PFSK-1 (cell line): Measurements from ENCODE around the gene METTL2B.

Experiments used
- FOXP2 ChIP-seq: optimal IDR thresholded peaks from 2 replicates; pipeline ENCODE3; 2011; ENCODE audit warnings: borderline replicate concordance, control low read depth, inconsistent platforms; ENCODE audit not compliant: insufficient read depth; ENCODE audit errors: extremely low read length, extremely low read depth
- POLR2AphosphoS5 ChIP-seq: IDR thresholded peaks from 2 replicates; pipeline ENCODE4 v1.6.1; 2012; ENCODE audit warnings: low read depth, mild to moderate bottlenecking, control low read depth, low read length, moderate library complexity
- SIN3A ChIP-seq: IDR thresholded peaks from 2 replicates; pipeline ENCODE4 v1.6.1; 2012; ENCODE audit warnings: mild to moderate bottlenecking, low read length, moderate library complexity, borderline replicate concordance; ENCODE audit not compliant: insufficient read depth
- TAF1 ChIP-seq: IDR thresholded peaks from 2 replicates; pipeline ENCODE4 v1.6.1; 2012; ENCODE audit warnings: low read length, control low read depth, borderline replicate concordance; ENCODE audit not compliant: insufficient read depth
- TF ChIP-seq, protein P1 (sequence below), 2 experiments: IDR thresholded peaks; 2 replicates each; pipeline versions ENCODE4 v1.6.1 to v1.8.0; 2011 to 2012; ENCODE audit warnings: low read depth in 2 of 2, low read length in 2 of 2, control low read depth in 1 of 2, inconsistent platforms in 1 of 2, mild to moderate bottlenecking in 1 of 2, moderate library complexity in 1 of 2; ENCODE audit not compliant: insufficient read depth in 1 of 2

METTL2B gene

GRCh38 chr7:128434413-128435326 lies 41.9 kb upstream of the METTL2B start:
- TF ChIP-seq, protein P1, sequence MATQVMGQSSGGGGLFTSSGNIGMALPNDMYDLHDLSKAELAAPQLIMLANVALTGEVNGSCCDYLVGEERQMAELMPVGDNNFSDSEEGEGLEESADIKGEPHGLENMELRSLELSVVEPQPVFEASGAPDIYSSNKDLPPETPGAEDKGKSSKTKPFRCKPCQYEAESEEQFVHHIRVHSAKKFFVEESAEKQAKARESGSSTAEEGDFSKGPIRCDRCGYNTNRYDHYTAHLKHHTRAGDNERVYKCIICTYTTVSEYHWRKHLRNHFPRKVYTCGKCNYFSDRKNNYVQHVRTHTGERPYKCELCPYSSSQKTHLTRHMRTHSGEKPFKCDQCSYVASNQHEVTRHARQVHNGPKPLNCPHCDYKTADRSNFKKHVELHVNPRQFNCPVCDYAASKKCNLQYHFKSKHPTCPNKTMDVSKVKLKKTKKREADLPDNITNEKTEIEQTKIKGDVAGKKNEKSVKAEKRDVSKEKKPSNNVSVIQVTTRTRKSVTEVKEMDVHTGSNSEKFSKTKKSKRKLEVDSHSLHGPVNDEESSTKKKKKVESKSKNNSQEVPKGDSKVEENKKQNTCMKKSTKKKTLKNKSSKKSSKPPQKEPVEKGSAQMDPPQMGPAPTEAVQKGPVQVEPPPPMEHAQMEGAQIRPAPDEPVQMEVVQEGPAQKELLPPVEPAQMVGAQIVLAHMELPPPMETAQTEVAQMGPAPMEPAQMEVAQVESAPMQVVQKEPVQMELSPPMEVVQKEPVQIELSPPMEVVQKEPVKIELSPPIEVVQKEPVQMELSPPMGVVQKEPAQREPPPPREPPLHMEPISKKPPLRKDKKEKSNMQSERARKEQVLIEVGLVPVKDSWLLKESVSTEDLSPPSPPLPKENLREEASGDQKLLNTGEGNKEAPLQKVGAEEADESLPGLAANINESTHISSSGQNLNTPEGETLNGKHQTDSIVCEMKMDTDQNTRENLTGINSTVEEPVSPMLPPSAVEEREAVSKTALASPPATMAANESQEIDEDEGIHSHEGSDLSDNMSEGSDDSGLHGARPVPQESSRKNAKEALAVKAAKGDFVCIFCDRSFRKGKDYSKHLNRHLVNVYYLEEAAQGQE (IDR thresholded peaks at IDR 0.05; ENCODE audit: insufficient read depth in 1 of 2, low read depth in 2 of 2, low read length in 2 of 2), result no peak
- no peak for TF ChIP-seq POLR2AphosphoS5
- TF ChIP-seq FOXP2, result no peak
- no peak for TF ChIP-seq SIN3A
- TF ChIP-seq TAF1, result no peak

- TF ChIP-seq SIN3A, result no peak
- TF ChIP-seq FOXP2, result no peak
- TF ChIP-seq, protein P1 (IDR thresholded peaks at IDR 0.05; ENCODE audit: insufficient read depth in 1 of 2, low read depth in 2 of 2, low read length in 2 of 2), result no peak
- TF ChIP-seq POLR2AphosphoS5, result no peak
- TF ChIP-seq TAF1, result no peak
Observed at GRCh38 chr7:128435327-128435686, 41.2 kb upstream of the METTL2B start.

DNA sequence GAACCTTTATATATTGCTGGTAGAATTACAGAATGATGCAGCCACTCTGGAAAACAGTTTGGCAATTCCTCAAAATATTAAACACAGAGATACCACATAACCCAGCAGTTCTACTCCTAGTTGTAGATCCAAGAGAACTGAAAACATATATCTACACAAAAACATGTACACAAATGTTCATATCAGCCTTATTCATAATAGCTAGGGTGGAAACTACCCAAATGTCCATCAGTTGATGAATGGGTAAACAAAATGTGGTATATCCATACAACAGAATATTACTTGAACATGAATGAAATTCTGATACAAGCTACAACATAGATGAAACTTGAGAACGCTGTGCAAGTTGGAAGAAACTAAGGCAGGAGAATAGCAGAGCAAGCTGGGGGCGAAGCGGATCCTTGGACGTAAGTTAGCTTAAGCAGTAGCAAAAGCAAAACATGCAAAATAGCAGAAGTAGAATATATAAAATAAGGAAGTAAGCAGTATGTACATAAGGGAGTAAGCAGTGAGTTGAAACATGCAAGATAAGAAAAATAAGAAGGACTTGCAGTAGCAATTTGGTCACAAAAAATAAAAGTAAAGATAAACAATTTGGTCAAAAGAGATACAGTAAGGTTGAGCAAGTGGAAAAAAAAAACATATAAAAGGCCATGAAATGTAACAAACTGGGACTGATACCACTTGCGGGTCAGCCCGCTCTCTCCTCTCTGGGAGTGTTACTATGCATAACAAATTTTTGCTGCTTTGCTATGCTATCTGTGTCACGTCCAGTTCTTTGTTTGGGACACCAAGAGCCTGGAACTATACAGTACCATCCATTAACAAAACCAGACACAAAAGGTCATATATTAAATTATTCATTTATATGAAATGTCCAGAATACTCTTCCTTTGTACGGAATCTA lies 38.9 kb upstream of the METTL2B start:
- no peak for TF ChIP-seq SIN3A
- TF ChIP-seq, protein P1 (IDR thresholded peaks at IDR 0.05; ENCODE audit: insufficient read depth in 1 of 2, low read depth in 2 of 2, low read length in 2 of 2), result no peak
- TF ChIP-seq POLR2AphosphoS5, result no peak
- TF ChIP-seq TAF1, result no peak
- no peak for TF ChIP-seq FOXP2

- TF ChIP-seq, protein P1 (IDR thresholded peaks at IDR 0.05; ENCODE audit: insufficient read depth in 1 of 2, low read depth in 2 of 2, low read length in 2 of 2), result no peak
- TF ChIP-seq FOXP2 (no peak), TAF1 (no peak), SIN3A (no peak), POLR2AphosphoS5 (no peak)
Observed at GRCh38 chr7:128442356-128442755, 34.2 kb upstream of the METTL2B start.
